ENCODE measurements around the gene IL22RA2. TPM values are rescaled to one million over a fixed set of nuclear protein-coding genes. Genes with fewer than 3 reads are reported as not detected.
A peak's percentile ranks its signal among the peaks of the same experiment; 100 is the strongest.
"Not testable (repeated sequence)": the region's sequence is repeated elsewhere in the genome, so short reads cannot be mapped to it uniquely, and the experiment has no call there.

Gene IL22RA2
- total RNA-seq, 4 donors from 2014 or later: not detected

DNA sequence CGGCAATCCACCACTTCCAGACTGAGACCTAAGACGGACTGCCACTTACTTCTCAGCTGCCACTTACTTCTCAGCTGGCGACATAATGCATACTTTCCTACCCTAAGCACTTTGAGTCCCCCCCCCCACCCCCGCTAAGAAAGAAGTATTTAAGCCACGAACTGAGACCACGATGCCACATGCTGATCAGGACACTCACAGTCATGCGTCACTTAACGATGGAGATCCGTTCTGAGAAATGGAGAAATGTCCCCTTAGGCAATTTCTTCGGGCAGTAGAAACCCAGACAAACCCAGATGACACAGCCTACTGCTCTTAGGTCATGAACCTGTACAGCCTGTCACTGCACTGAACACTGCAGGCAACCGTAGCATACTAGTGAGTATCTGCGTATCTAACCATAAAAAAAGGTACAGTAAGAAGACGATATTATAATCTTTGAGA lies 45.1 kb upstream of the IL22RA2 start:
- Histone ChIP-seq H3K36me3 (no peaks in the 10 kb centered on the region), H3K9me3 (no peaks in the 10 kb centered on the region), H3K27ac (peak overlapping the region; percentile 98 to 99 (median 98)), H3K27me3 (no peaks in the 10 kb centered on the region), H3K4me3 (peak overlapping the region; percentile 89 to 93 (median 90)), H3K4me1 (peaks cover 62 to 79% of the 10 kb centered on the region in 2 donors)
- intact Hi-C loops (cut with DNase I; ENCODE audit: low total_unique reads): loop anchor here (2.0 to 10.0 kb wide), 5 partner anchors 394 to 1186 kb away; partner anchors contain the start of genes BCLAF1, HEBP2, PEX7 and TNFAIP3
- DNase-seq: peak; percentile 58 to 73
- in situ Hi-C loops (cut with MboI; ENCODE audit: low sequenced_read_pairs in 4 of 4): loop anchor here in 3 of 4 donors (25.0 kb wide), 1 partner anchor 931 kb away; the partner anchor contains the start of gene BCLAF1 (in 3 of the 3)
- no peak for TF ChIP-seq POLR2A (IDR thresholded peaks at IDR 0.05)
- TF ChIP-seq, protein P1, sequence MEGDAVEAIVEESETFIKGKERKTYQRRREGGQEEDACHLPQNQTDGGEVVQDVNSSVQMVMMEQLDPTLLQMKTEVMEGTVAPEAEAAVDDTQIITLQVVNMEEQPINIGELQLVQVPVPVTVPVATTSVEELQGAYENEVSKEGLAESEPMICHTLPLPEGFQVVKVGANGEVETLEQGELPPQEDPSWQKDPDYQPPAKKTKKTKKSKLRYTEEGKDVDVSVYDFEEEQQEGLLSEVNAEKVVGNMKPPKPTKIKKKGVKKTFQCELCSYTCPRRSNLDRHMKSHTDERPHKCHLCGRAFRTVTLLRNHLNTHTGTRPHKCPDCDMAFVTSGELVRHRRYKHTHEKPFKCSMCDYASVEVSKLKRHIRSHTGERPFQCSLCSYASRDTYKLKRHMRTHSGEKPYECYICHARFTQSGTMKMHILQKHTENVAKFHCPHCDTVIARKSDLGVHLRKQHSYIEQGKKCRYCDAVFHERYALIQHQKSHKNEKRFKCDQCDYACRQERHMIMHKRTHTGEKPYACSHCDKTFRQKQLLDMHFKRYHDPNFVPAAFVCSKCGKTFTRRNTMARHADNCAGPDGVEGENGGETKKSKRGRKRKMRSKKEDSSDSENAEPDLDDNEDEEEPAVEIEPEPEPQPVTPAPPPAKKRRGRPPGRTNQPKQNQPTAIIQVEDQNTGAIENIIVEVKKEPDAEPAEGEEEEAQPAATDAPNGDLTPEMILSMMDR (IDR thresholded peaks at IDR 0.05 in 4 of 5, conservative IDR thresholded peaks at IDR 0.05 in 1 of 5): no peak
- peak; percentile 86 to 90 for ATAC-seq

DNA sequence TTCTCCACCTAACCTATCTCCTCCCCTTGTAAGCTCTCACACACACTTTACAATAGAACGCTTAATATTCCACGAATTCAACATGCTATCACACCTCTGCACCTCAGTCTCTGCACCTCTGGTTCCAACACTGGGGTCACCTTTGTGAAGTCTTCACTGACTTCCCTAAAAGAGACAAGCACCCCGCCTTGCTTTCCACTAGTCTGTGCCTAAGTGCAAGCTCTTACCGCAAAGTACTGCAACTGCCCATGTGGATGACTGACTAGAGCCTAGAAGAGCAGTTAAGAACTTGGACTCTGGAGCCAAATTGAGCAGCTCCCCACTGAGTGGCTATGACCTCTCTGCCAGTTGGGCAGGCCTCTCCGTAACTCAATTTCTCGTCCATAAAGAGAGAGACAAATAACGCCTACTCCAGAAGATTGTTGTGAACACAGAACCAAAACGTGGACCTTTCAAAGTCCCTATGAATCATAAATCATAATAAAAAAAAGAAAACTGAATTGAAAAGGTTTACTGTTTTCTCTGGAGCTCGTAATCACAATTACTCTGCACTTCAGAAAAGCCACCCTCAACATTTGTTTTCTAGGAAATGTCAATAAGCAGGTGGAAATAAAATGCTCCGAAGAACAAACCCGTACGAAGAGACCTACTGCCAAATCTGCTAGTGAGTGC lies 44.5 kb upstream of the IL22RA2 start:
- ATAC-seq (peak; percentile 8 to 16), DNase-seq (peak; percentile 27 to 42)
- intact Hi-C loops (cut with DNase I; ENCODE audit: low total_unique reads): loop anchor here (2.0 to 10.0 kb wide), 5 partner anchors 393 to 1187 kb away; partner anchors contain the start of genes BCLAF1, HEBP2, PEX7 and TNFAIP3

DNA sequence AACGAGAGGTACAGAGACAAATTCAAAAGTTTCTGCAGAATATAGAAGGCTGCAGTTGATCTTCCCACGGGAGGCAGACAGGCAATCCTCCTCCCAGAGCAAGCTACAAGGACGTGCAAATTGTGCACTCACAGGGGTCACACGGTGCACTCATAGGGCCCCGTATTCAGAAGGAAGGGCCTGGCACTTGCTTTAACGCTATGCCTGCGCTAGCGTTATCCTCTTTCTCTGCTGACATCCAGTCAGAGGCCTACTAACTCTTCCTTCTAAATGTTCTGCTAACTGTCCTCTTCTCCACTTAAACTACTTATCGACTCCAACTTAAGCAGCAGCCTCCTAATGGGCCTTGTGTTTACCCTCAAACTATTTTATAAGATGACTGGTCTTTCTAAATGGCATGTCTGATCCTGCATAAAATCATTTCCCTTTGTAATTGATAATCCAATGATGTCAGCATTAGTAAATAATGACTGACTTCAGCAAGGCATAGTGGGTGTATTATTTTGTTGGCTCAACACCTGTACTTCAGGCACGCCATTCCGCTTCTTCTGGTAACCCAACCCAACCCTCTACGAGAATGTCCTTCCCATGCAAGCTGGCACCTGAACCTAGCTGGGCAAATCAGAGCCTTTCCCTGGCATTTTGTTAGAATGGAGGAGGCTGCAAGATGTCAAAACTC lies 43.6 kb upstream of the IL22RA2 start:
- in situ Hi-C loops (cut with MboI; ENCODE audit: low sequenced_read_pairs in 4 of 4) (loop anchor here in 3 of 4 donors (25.0 kb wide), 1 partner anchor 930 kb away; the partner anchor contains the start of gene BCLAF1 (in 3 of the 3)), intact Hi-C loops (cut with DNase I; ENCODE audit: low total_unique reads) (loop anchor here (5.0 to 10.0 kb wide), 4 partner anchors 392 to 930 kb away; partner anchors contain the start of genes BCLAF1, PEX7 and TNFAIP3)
- Histone ChIP-seq H3K36me3 (no peaks in the 10 kb centered on the region), H3K27ac (peak overlapping the region; percentile 98 to 99 (median 98)), H3K4me3 (peak overlapping the region; percentile 89 to 93 (median 90)), H3K27me3 (no peaks in the 10 kb centered on the region), H3K4me1 (peaks cover 63 to 80% of the 10 kb centered on the region in 2 donors), H3K9me3 (no peaks in the 10 kb centered on the region)
- ATAC-seq: no peak
- peak in 1 of 2 donors; percentile 34 for DNase-seq
- TF ChIP-seq, protein P1 (IDR thresholded peaks at IDR 0.05 in 4 of 5, conservative IDR thresholded peaks at IDR 0.05 in 1 of 5): no peak
- TF ChIP-seq POLR2A (IDR thresholded peaks at IDR 0.05): no peak

More for the DNA sequence above, 44.5 kb upstream of the IL22RA2 start:
- Histone ChIP-seq H3K27me3 (no peaks in the 10 kb centered on the region), H3K4me1 (peaks cover 60 to 79% of the 10 kb centered on the region in 2 donors), H3K4me3 (peak overlapping the region; percentile 89 to 93 (median 90)), H3K36me3 (no peaks in the 10 kb centered on the region), H3K9me3 (no peaks in the 10 kb centered on the region), H3K27ac (peak overlapping the region; percentile 98 to 99 (median 98))
- TF ChIP-seq, protein P1 (IDR thresholded peaks at IDR 0.05 in 4 of 5, conservative IDR thresholded peaks at IDR 0.05 in 1 of 5): no peak
- no peak for TF ChIP-seq POLR2A (IDR thresholded peaks at IDR 0.05)
- in situ Hi-C loops (cut with MboI; ENCODE audit: low sequenced_read_pairs in 4 of 4): loop anchor here in 3 of 4 donors (25.0 kb wide), 1 partner anchor 931 kb away; the partner anchor contains the start of gene BCLAF1 (in 3 of the 3)

DNA sequence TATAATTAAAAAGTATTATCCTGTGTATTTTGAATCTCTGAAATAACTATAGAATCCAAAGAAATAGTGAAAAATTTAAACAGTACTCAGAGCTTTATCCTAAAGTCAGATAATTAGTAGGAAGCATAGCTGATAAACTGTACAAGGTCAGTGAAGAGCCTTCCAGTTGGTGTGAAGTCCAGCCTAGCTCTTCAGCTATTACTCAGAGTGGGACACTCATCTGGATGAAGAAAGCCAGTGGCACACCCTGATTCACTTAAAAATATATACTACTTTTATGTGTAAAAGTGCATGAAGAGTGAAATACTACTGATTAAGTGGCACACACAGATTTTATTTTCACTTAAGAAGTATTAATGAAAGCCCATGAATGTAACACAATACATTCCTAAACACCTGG lies 42.7 kb upstream of the IL22RA2 start:
- peak overlapping the region; percentile 98 to 99 (median 98) for H3K27ac ChIP-seq

DNA sequence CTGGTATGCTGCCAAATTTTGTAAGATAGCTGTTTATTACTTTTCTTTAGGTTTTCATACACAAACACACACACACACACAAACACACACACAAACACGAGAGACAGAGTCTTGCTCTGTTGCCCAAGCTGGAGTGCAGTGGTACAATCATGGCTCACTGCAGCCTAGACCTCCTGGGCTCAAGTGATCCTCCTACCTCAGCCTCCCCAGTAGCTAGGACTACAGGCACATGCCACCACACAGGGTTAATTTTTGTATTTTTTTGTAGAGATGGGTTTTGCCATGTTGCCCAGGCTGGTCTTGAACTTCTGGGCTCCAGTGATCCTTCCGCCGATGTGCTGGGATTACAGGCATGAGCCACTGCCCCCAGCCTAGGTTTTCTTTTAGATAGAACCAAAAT lies 42.2 kb upstream of the IL22RA2 start:
- not testable (repeated sequence) for H3K36me3 ChIP-seq, H3K27me3 ChIP-seq, H3K9me3 ChIP-seq, DNase-seq, ATAC-seq
- intact Hi-C loops (cut with DNase I; ENCODE audit: low total_unique reads) (loop anchor here (5.0 to 10.0 kb wide), 4 partner anchors 391 to 928 kb away; partner anchors contain the start of genes BCLAF1, PEX7 and TNFAIP3), in situ Hi-C loops (cut with MboI; ENCODE audit: low sequenced_read_pairs in 4 of 4) (loop anchor here in 3 of 4 donors (25.0 kb wide), 1 partner anchor 928 kb away; the partner anchor contains the start of gene BCLAF1 (in 3 of the 3))
- H3K4me3 ChIP-seq: peak overlapping the region; percentile 26 to 93 (median 90)
- peaks cover 73 to 82% of the 10 kb centered on the region in 2 donors for H3K4me1 ChIP-seq
- peak overlapping the region; percentile 98 to 99 (median 98) for H3K27ac ChIP-seq

More for the DNA sequence above, 42.7 kb upstream of the IL22RA2 start:
- Histone ChIP-seq H3K9me3 (no peaks in the 10 kb centered on the region), H3K36me3 (no peaks in the 10 kb centered on the region), H3K4me3 (peak overlapping the region; percentile 89 to 93 (median 90)), H3K4me1 (peaks cover 69 to 80% of the 10 kb centered on the region in 2 donors), H3K27me3 (no peaks in the 10 kb centered on the region)
- in situ Hi-C loops (cut with MboI; ENCODE audit: low sequenced_read_pairs in 4 of 4) (loop anchor here in 3 of 4 donors (25.0 kb wide), 1 partner anchor 929 kb away; the partner anchor contains the start of gene BCLAF1 (in 3 of the 3)), intact Hi-C loops (cut with DNase I; ENCODE audit: low total_unique reads) (loop anchor here (5.0 to 10.0 kb wide), 4 partner anchors 391 to 929 kb away; partner anchors contain the start of genes BCLAF1, PEX7 and TNFAIP3)
- ATAC-seq (no peak), DNase-seq (no peak)
- TF ChIP-seq, protein P1 (IDR thresholded peaks at IDR 0.05 in 4 of 5, conservative IDR thresholded peaks at IDR 0.05 in 1 of 5): no peak
- no peak for TF ChIP-seq POLR2A (IDR thresholded peaks at IDR 0.05)

Measured in gastrocnemius medialis (tissue), 4 donors.